Immature natural killer cell (primary cell): Measurements from ENCODE around the gene L3MBTL1. TPM values are rescaled to one million over a fixed set of nuclear protein-coding genes. Genes with fewer than 3 reads are reported as not detected.

Experiments used
- DNase-seq, 3 donors: peaks; one replicate each; pipeline ENCODE4 v3.0.0; 2022; ENCODE audit warnings: mixed read lengths in 1 of 3
- H3K27ac Mint-ChIP-seq, 6 donors: one replicate each; pipeline ENCODE4 v1.8.0; 2020; ENCODE audit warnings: mixed read lengths in 6 of 6, mild to moderate bottlenecking in 5 of 6, inconsistent platforms in 4 of 6, moderate library complexity in 3 of 6
- H3K27me3 Mint-ChIP-seq, 3 donors: one replicate each; pipeline ENCODE4 v1.8.0; 2020 to 2021; ENCODE audit warnings: low read depth in 3 of 3, mild to moderate bottlenecking in 3 of 3, mixed read lengths in 3 of 3, moderate library complexity in 3 of 3, inconsistent platforms in 1 of 3
- H3K36me3 Mint-ChIP-seq, 3 donors: one replicate each; pipeline ENCODE4 v1.8.0; 2020; ENCODE audit warnings: mixed read lengths in 3 of 3, inconsistent platforms in 2 of 3, mild to moderate bottlenecking in 2 of 3
- H3K4me1 Mint-ChIP-seq, 2 donors: one replicate each; pipeline ENCODE4 v1.8.0; 2020; ENCODE audit warnings: inconsistent platforms in 2 of 2, mild to moderate bottlenecking in 2 of 2, mixed read lengths in 2 of 2, moderate library complexity in 1 of 2
- H3K4me3 Mint-ChIP-seq, 5 donors: one replicate each; pipeline ENCODE4 v1.8.0; 2020; ENCODE audit warnings: mild to moderate bottlenecking in 5 of 5, mixed read lengths in 5 of 5, inconsistent platforms in 3 of 5, moderate library complexity in 3 of 5
- H3K9me3 Mint-ChIP-seq, 6 donors: one replicate each; pipeline ENCODE4 v1.8.0; 2020; ENCODE audit warnings: mild to moderate bottlenecking in 6 of 6, mixed read lengths in 6 of 6, inconsistent platforms in 4 of 6, moderate library complexity in 3 of 6
- polyA plus RNA-seq, 3 donors: library from polyadenylated mRNA; unstranded; fragments of 300-500 nt; fragmentation: Illumina TruSeq; gene quantifications; one replicate each; pipeline ENCODE4 v1.2.3, GENCODE V29; 2021

Gene L3MBTL1
- polyA plus RNA-seq, 3 donors from 2014 or later = 0.91 to 1.8 TPM; not detected in 1

GRCh38 chr20:43564455-43564854 is 57.0 kb downstream of the L3MBTL1 start:
- Mint-ChIP-seq H3K9me3 (no peaks in the 10 kb centered on the region), H3K36me3 (no peaks in the 10 kb centered on the region), H3K4me3 (no peak overlapping the region), H3K27ac (no peak overlapping the region), H3K27me3 (peaks cover 0 to 2% (median 0%) of the 10 kb centered on the region in 3 donors), H3K4me1 (no peaks in the 10 kb centered on the region)
- DNase-seq = no peak

DNA sequence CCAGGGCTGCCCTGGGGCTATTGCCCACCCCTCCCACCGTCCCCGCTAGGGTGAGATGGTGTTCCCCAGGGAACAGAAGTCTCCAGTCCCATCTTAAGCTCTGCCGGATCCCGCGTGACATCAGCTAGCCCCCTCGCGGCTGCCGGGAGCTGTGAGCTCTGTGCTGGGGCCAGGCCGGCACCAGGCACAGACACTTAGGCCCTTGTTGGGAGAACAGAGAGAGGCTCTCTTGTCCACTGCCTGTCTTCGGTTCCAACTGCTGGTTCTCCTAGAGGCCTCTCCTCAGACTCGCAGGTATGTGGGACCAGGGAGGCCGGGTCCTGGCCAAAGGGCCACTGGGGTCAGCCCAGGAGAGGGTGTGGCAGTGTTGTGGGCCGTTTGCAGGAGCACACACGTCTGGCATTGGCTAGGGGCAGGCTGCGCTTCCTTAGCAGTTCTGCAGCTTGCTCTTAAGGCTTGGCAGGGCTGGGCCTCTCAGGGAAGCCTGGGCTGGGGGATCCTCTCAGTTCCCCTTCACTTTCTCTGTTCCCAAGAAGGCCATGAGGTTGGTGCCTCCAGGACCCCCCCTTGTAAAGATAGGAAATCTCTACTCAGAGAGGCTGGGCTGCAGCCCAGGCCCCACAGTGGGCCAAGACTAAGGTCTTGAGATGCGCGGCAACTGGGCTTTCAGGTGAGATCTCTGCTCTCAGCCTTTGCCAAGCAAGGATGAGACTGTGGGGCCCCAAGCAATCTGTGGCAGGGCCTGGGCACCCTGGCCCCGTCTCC is 57.7 kb downstream of the L3MBTL1 start:
- Mint-ChIP-seq H3K9me3 (no peaks in the 10 kb centered on the region), H3K4me3 (no peak overlapping the region), H3K27me3 (peaks cover 0 to 2% (median 0%) of the 10 kb centered on the region in 3 donors), H3K27ac (no peak overlapping the region), H3K36me3 (no peaks in the 10 kb centered on the region), H3K4me1 (no peaks in the 10 kb centered on the region)
- DNase-seq = no peak

DNA sequence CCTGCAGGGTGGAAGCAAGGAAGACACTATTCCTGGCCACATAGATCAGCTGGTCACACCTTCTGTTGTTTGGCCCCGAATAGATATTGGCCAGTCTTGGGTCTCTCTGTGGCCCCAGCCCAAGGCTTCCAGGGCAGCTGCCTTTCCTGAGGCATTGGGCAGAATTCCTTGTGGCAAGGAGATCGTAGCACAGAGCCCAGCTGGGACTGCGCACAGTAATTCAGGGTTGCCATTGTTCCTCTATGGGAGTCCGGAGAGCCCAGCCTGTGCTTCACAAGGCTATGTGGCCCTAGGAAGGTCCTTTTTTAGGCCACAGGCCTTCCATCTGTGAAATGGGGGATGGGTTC is 58.2 kb downstream of the L3MBTL1 start:
- H3K9me3 Mint-ChIP-seq = no peaks in the 10 kb centered on the region
- H3K4me3 Mint-ChIP-seq = no peak overlapping the region
- peaks cover 0 to 2% (median 0%) of the 10 kb centered on the region in 3 donors for H3K27me3 Mint-ChIP-seq
- no peak for DNase-seq
- H3K27ac Mint-ChIP-seq = no peak overlapping the region
- no peaks in the 10 kb centered on the region for H3K4me1 Mint-ChIP-seq
- no peaks in the 10 kb centered on the region for H3K36me3 Mint-ChIP-seq

DNA sequence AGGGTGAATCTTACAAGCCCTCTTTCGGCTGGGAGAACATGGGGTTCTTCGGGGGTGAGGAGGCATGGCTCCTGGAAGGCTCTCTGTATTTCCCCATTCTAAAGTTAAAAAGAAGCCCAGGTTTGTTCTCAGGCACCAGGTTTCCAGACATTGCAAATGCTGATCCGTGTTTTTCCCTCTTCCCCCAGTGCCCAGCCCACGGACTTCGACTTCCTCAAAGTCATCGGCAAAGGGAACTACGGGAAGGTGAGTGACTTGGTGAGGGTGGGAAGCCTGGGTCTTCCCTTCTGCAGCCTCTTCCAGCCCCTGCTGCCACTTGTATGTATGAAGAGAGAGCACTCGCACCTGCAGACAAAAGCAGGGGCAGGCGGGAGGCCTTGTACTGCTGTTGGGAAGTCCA is 60.0 kb downstream of the L3MBTL1 start:
- Mint-ChIP-seq H3K4me1 (no peaks in the 10 kb centered on the region), H3K27me3 (no peaks in the 10 kb centered on the region), H3K9me3 (no peaks in the 10 kb centered on the region), H3K27ac (no peak overlapping the region), H3K36me3 (no peaks in the 10 kb centered on the region), H3K4me3 (no peak overlapping the region)
- no peak for DNase-seq

DNA sequence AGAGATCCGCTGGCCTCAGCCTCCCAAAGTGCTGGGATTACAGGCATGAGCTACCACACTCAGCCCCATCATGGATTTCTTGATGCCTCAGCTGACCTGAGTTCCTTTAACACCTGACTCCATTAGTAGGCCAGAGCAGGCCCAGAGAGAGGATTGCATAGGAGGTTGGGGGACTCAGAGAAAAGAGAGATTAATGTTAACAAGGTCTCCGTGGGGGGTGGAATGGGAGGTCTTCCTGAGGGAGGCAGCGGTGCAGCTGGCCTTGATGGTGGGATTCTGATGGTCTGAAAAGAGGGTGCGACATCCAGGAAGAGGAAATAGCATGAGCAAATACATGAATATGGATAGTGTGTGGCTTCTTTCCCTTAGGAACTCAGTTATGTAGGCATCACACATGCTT is 61.2 kb downstream of the L3MBTL1 start:
- H3K36me3 Mint-ChIP-seq = no peaks in the 10 kb centered on the region
- H3K4me1 Mint-ChIP-seq = no peaks in the 10 kb centered on the region
- H3K27ac Mint-ChIP-seq = no peak overlapping the region
- no peaks in the 10 kb centered on the region for H3K27me3 Mint-ChIP-seq
- no peaks in the 10 kb centered on the region for H3K9me3 Mint-ChIP-seq
- H3K4me3 Mint-ChIP-seq = no peak overlapping the region
- DNase-seq = no peak

- no peaks in the 10 kb centered on the region for H3K4me1 Mint-ChIP-seq
Observed at GRCh38 chr20:43569282-43569681, 61.8 kb downstream of the L3MBTL1 start.

DNA sequence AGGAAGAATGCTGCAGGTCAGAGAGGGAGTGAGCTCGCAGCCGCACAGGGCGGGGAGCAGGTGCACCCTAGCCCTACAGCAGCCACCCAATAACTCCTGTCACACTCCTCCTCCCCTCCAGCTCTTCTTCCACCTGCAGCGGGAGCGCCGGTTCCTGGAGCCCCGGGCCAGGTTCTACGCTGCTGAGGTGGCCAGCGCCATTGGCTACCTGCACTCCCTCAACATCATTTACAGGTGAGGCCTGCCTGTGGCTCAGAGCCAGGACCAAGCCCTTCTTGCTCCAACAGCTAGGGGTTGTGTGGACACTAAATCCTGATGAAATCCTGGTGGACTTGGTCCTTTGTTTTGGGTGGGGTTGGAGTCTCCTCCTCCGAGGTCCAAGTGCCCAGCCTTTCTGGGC is 63.0 kb downstream of the L3MBTL1 start:
- H3K4me1 Mint-ChIP-seq = no peaks in the 10 kb centered on the region
- no peak overlapping the region for H3K4me3 Mint-ChIP-seq
- no peaks in the 10 kb centered on the region for H3K27me3 Mint-ChIP-seq
- DNase-seq = no peak
- H3K36me3 Mint-ChIP-seq = no peaks in the 10 kb centered on the region
- H3K9me3 Mint-ChIP-seq = no peaks in the 10 kb centered on the region
- H3K27ac Mint-ChIP-seq = no peak overlapping the region

More at GRCh38 chr20:43569282-43569681, 61.8 kb downstream of the L3MBTL1 start:
- Mint-ChIP-seq H3K9me3 (no peaks in the 10 kb centered on the region), H3K4me3 (no peak overlapping the region), H3K27ac (no peak overlapping the region), H3K36me3 (no peaks in the 10 kb centered on the region), H3K27me3 (no peaks in the 10 kb centered on the region)
- no peak for DNase-seq

DNA sequence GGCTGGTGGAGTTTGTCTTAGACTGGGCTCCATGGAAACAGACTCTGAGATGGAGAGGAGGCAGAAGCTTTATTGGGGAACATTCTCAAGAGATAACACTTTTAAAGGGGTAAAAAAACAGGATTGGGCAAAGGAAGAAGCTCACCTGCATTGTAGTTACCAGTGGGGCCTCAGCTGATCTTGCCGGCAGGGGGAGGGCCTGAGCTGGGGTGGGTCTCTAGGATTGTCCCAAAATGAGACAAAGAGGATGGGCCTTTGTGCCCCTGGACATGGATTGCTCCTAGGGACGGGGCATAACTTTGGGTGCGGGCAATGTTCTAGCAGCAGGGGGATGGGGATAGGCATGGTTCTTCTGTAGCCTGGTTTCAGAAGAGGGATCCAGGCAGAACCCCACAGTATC is 63.8 kb downstream of the L3MBTL1 start:
- peak overlapping the region in 1 of 6 donors; percentile 17 for H3K27ac Mint-ChIP-seq
- no peaks in the 10 kb centered on the region for H3K4me1 Mint-ChIP-seq
- no peak for DNase-seq
- H3K4me3 Mint-ChIP-seq = no peak overlapping the region
- no peaks in the 10 kb centered on the region for H3K36me3 Mint-ChIP-seq
- no peaks in the 10 kb centered on the region for H3K27me3 Mint-ChIP-seq
- H3K9me3 Mint-ChIP-seq = no peaks in the 10 kb centered on the region

DNA sequence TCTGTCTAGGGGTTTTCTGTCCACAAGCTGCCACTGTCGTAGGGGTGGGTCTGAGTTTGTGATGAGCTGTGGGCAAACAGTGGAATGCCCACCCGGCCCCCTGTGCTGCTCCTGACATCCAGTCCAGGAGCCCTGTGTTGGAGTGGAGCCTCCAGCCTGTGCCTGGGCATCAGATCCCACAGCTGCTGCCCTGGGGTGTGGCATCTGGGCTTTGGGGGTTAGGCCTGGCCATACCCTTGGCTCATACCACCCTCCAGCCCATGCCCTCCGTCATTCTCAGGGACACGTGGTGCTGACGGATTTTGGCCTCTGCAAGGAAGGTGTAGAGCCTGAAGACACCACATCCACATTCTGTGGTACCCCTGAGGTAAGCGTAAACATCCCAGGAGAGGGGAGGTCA is 64.3 kb downstream of the L3MBTL1 start:
- H3K27me3 Mint-ChIP-seq = no peaks in the 10 kb centered on the region
- no peak overlapping the region for H3K4me3 Mint-ChIP-seq
- no peaks in the 10 kb centered on the region for H3K36me3 Mint-ChIP-seq
- H3K9me3 Mint-ChIP-seq = no peaks in the 10 kb centered on the region
- no peaks in the 10 kb centered on the region for H3K4me1 Mint-ChIP-seq
- no peak for DNase-seq
- H3K27ac Mint-ChIP-seq = no peak overlapping the region

GRCh38 chr20:43572891-43573290 is 65.4 kb downstream of the L3MBTL1 start:
- Mint-ChIP-seq H3K4me1 (no peaks in the 10 kb centered on the region), H3K9me3 (no peaks in the 10 kb centered on the region), H3K27me3 (peaks cover 0 to 3% (median 0%) of the 10 kb centered on the region in 3 donors), H3K27ac (no peak overlapping the region), H3K36me3 (no peaks in the 10 kb centered on the region), H3K4me3 (no peak overlapping the region)
- no peak for DNase-seq

DNA sequence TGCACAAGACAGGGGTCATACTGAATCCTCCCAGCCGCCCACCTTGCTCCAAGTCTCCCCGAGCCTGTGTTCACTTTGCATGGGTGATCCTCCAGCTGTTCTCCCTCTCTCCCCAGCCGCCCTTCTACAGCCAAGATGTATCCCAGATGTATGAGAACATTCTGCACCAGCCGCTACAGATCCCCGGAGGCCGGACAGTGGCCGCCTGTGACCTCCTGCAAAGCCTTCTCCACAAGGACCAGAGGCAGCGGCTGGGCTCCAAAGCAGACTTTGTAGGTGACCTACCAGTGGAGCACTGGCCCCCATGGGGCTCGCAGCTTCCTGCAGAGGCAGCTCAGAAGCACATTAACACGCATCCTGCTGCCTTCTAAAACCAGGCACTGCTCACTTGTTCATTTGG is 68.6 kb downstream of the L3MBTL1 start:
- Mint-ChIP-seq H3K27me3 (peaks cover 0 to 3% (median 0%) of the 10 kb centered on the region in 3 donors), H3K4me3 (no peak overlapping the region), H3K9me3 (no peaks in the 10 kb centered on the region), H3K27ac (no peak overlapping the region), H3K36me3 (no peaks in the 10 kb centered on the region), H3K4me1 (peaks cover 12 to 13% of the 10 kb centered on the region in 2 donors)
- no peak for DNase-seq

- Mint-ChIP-seq H3K27me3 (peaks cover 0 to 9% (median 0%) of the 10 kb centered on the region in 3 donors), H3K36me3 (no peaks in the 10 kb centered on the region), H3K4me1 (peaks cover 12 to 13% of the 10 kb centered on the region in 2 donors), H3K9me3 (no peaks in the 10 kb centered on the region), H3K4me3 (peak overlapping the region in 1 of 5 donors; percentile 4), H3K27ac (peak overlapping the region in 5 of 6 donors; percentile 30 to 62 (median 46))
- DNase-seq = peak; percentile 5 to 9 (median 5)
Observed at GRCh38 chr20:43579861-43580793, 72.6 kb downstream of the L3MBTL1 start.

- H3K27ac Mint-ChIP-seq = no peak overlapping the region
- DNase-seq = no peak
- H3K4me1 Mint-ChIP-seq = peaks cover 12 to 13% of the 10 kb centered on the region in 2 donors
- H3K27me3 Mint-ChIP-seq = peaks cover 0 to 6% (median 0%) of the 10 kb centered on the region in 3 donors
- no peaks in the 10 kb centered on the region for H3K36me3 Mint-ChIP-seq
- no peaks in the 10 kb centered on the region for H3K9me3 Mint-ChIP-seq
- no peak overlapping the region for H3K4me3 Mint-ChIP-seq
Observed at GRCh38 chr20:43583133-43583864, 75.8 kb downstream of the L3MBTL1 start.
